Stimulated activated CD8-positive, alpha-beta memory T cell treated with anti-CD3 and anti-CD28 coated beads, Interleukin-12 subunit alpha, Interleukin-12 subunit beta, amount 100 ng/mL, for 24 hours (primary cell): ENCODE results near the gene PRPSAP2.
"Not testable (repeated sequence)": the region's sequence is repeated elsewhere in the genome, so short reads cannot be mapped to it uniquely, and the experiment has no call there.

Experiments used
- DNase-seq: peaks from one replicate; pipeline ENCODE4 v3.0.0-alpha.2; 2020; ENCODE audit errors: extremely low read depth

Gene PRPSAP2

GRCh38 chr17:18857864-18858566, at the start of gene PRPSAP2:
Gene PRPSAP2 (plus strand): TSS chr17:18858131. CDS start chr17:18865834, 7,703 bp downstream.
- DNase-seq = peak; percentile 92

GRCh38 chr17:18815924-18816323, 42.0 kb upstream of the PRPSAP2 start:
- not testable (repeated sequence) for DNase-seq

- not testable (repeated sequence) for DNase-seq
Observed at GRCh38 chr17:18816489-18817371, 41.2 kb upstream of the PRPSAP2 start.

GRCh38 chr17:18821430-18821829, 36.5 kb upstream of the PRPSAP2 start:
- DNase-seq = not testable (repeated sequence)

- DNase-seq = not testable (repeated sequence)
Observed at GRCh38 chr17:18827613-18828012, 30.3 kb upstream of the PRPSAP2 start.

- DNase-seq = no peak
Observed at GRCh38 chr17:18848501-18848900, 9.4 kb upstream of the PRPSAP2 start.

GRCh38 chr17:18850679-18851078, 7.3 kb upstream of the PRPSAP2 start:
- DNase-seq = no peak

GRCh38 chr17:18851201-18851600, 6.7 kb upstream of the PRPSAP2 start:
- no peak for DNase-seq

- DNase-seq = no peak
Observed at GRCh38 chr17:18854956-18855355, 3.0 kb upstream of the PRPSAP2 start.

GRCh38 chr17:18855831-18856569, 1.9 kb upstream of the PRPSAP2 start:
- peak; percentile 68 for DNase-seq

GRCh38 chr17:18856570-18856915, 1.4 kb upstream of the PRPSAP2 start:
- DNase-seq = no peak

- no peak for DNase-seq
Observed at GRCh38 chr17:18858567-18859245, 775 bp downstream of the PRPSAP2 start.

GRCh38 chr17:18859256-18859655, 1.3 kb downstream of the PRPSAP2 start:
- DNase-seq = no peak

- DNase-seq = no peak
Observed at GRCh38 chr17:18860161-18860972, 2.4 kb downstream of the PRPSAP2 start.

- no peak for DNase-seq
Observed at GRCh38 chr17:18862011-18862410, 4.1 kb downstream of the PRPSAP2 start.

GRCh38 chr17:18864996-18865395, 7.1 kb downstream of the PRPSAP2 start:
- DNase-seq = not testable (repeated sequence)

GRCh38 chr17:18866866-18867813, 9.2 kb downstream of the PRPSAP2 start:
- DNase-seq = no peak

GRCh38 chr17:18877104-18877645, 19.2 kb downstream of the PRPSAP2 start:
- DNase-seq = no peak

- no peak for DNase-seq
Observed at GRCh38 chr17:18888766-18889290, 30.9 kb downstream of the PRPSAP2 start.
